PC-9 (cell line): ENCODE data around the gene GULP1. TPM values are rescaled to one million over a fixed set of nuclear protein-coding genes. Genes with fewer than 3 reads are reported as not detected.

Source experiments
- BruUV-seq: library from RNA; stranded (reverse); fragments of 400-500 nt; replicated peaks from 2 replicates; lab custom pipeline; 2021; lab: Mats Ljungman, UMichigan
- CTCF ChIA-PET: fragments of 300-600 bp; sonication (Branson Sonifier 250); formaldehyde crosslinking; loops from one replicate; lab custom pipeline; 2022; ENCODE audit warnings: antibody characterized with exemption; lab: Charles Lee
- POLR2A ChIA-PET: fragments of 300-600 bp; sonication (Branson Sonifier 250); formaldehyde crosslinking; loops from one replicate; lab custom pipeline; 2022; ENCODE audit warnings: antibody characterized with exemption; ENCODE audit not compliant: unreplicated experiment; lab: Charles Lee
- DNase-seq, 2 experiments: peaks; one replicate each; pipeline versions ENCODE4 v3.0.0 to v3.0.0-alpha.2; 2015 to 2022; ENCODE audit warnings: mixed read lengths in 1 of 2
- H2AFZ ChIP-seq: fragments of 200-600 bp; sonication (generic); 2 replicates; pipeline ENCODE4 v1.8.1; 2017; ENCODE audit warnings: antibody characterized with exemption
- H3F3A ChIP-seq: fragments of 200-600 bp; sonication (generic); 2 replicates; pipeline ENCODE4 v1.8.1; 2017; ENCODE audit warnings: antibody characterized with exemption, mild to moderate bottlenecking, low read depth; ENCODE audit not compliant: insufficient read depth
- H3K27ac ChIP-seq: fragments of 200-600 bp; sonication (generic); 2 replicates; pipeline ENCODE4 v1.6.1; 2016; ENCODE audit warnings: mixed run types
- H3K27me3 ChIP-seq: fragments of 200-600 bp; sonication (generic); 2 replicates; pipeline ENCODE4 v1.6.1; 2016; ENCODE audit warnings: low read depth, mixed run types; ENCODE audit not compliant: insufficient read depth
- H3K36me3 ChIP-seq: fragments of 200-600 bp; sonication (generic); 2 replicates; pipeline ENCODE4 v1.6.1; 2016; ENCODE audit warnings: low read depth, mixed run types
- H3K4me1 ChIP-seq: fragments of 200-600 bp; sonication (generic); replicated peaks from 2 replicates; pipeline ENCODE4 v1.6.1; 2016; ENCODE audit warnings: mixed run types; ENCODE audit not compliant: insufficient read depth
- H3K4me2 ChIP-seq: fragments of 200-600 bp; sonication (generic); 2 replicates; pipeline ENCODE4 v1.6.1; 2017; ENCODE audit warnings: mixed run types
- H3K4me3 ChIP-seq: fragments of 200-600 bp; sonication (generic); 2 replicates; pipeline ENCODE4 v1.6.1; 2016; ENCODE audit warnings: mixed run types
- H3K79me2 ChIP-seq: fragments of 200-600 bp; sonication (generic); 2 replicates; pipeline ENCODE4 v1.6.1; 2017; ENCODE audit warnings: low read depth, mixed run types
- H3K9me2 ChIP-seq: fragments of 200-600 bp; sonication (generic); 2 replicates; pipeline ENCODE4 v1.8.1; 2017; ENCODE audit warnings: mild to moderate bottlenecking; ENCODE audit not compliant: insufficient read depth
- H3K9me3 ChIP-seq: fragments of 200-600 bp; sonication (generic); 2 replicates; pipeline ENCODE4 v1.8.1; 2016; ENCODE audit warnings: low read depth; ENCODE audit not compliant: insufficient read depth
- H4K20me1 ChIP-seq: fragments of 200-600 bp; sonication (generic); 2 replicates; pipeline ENCODE4 v1.8.1; 2017; ENCODE audit not compliant: insufficient read depth
- CTCF ChIP-seq: fragments of 200-600 bp; sonication (generic); conservative IDR thresholded peaks from 2 replicates; pipeline ENCODE4 v1.6.1; 2017; ENCODE audit warnings: mixed run types, antibody characterized with exemption, mild to moderate bottlenecking, moderate library complexity
- EZH2 ChIP-seq: fragments of 200-600 bp; sonication (generic); IDR thresholded peaks from 2 replicates; pipeline ENCODE4 v1.8.0; 2017; ENCODE audit warnings: antibody characterized with exemption, low read depth
- intact Hi-C: fragments of 100-400 bp; cut with micrococcal nuclease; formaldehyde crosslinking; loops from one replicate; pipeline ENCODE4 v1.10.0; 2022; ENCODE audit not compliant: unreplicated experiment
- total RNA-seq: library from RNA; stranded (reverse); gene quantifications from 2 replicates; pipeline ENCODE4 v1.2.3, GENCODE V29; 2021

Gene GULP1
- total RNA-seq, 1 experiment from 2014 or later: 38.0 TPM

- intact Hi-C loops: no loop called here
- Histone ChIP-seq H3F3A (no peaks in the 10 kb centered on the region), H3K27ac (no peak overlapping the region), H3K36me3 (no peaks in the 10 kb centered on the region), H3K27me3 (no peaks in the 10 kb centered on the region), H3K4me1 (0 out of 2 replicates have a peak, but pooled peaks cover 3% of the 10 kb centered on the region), H3K9me3 (no peaks in the 10 kb centered on the region), H3K9me2 (no peaks in the 10 kb centered on the region), H2AFZ (no peak overlapping the region), H3K4me3 (no peak overlapping the region), H4K20me1 (no peaks in the 10 kb centered on the region), H3K4me2 (no peak overlapping the region), H3K79me2 (no peaks in the 10 kb centered on the region)
- DNase-seq: peak; percentile 29 to 56
- POLR2A ChIA-PET: interaction anchor here (0.6 to 0.7 kb wide), 2 partner anchors 33 to 788 kb away, joined by 5 to 12 read pairs; no protein-coding TSS in a partner anchor
- no TSS peak for BruUV-seq
- CTCF ChIA-PET: no interaction called here
- TF ChIP-seq CTCF (no peak), EZH2 (no peak)
Observed at GRCh38 chr2:188628989-188629752, 337.5 kb downstream of the GULP1 start.

GRCh38 chr2:188629753-188630527 lies 338.3 kb downstream of the GULP1 start:
- Histone ChIP-seq H3F3A (no peaks in the 10 kb centered on the region), H3K36me3 (no peaks in the 10 kb centered on the region), H3K79me2 (no peaks in the 10 kb centered on the region), H2AFZ (no peak overlapping the region), H3K27ac (no peak overlapping the region), H3K4me2 (no peak overlapping the region), H3K27me3 (no peaks in the 10 kb centered on the region), H3K9me2 (no peaks in the 10 kb centered on the region), H4K20me1 (no peaks in the 10 kb centered on the region), H3K4me3 (no peak overlapping the region), H3K4me1 (0 out of 2 replicates have a peak, but pooled peaks cover 3% of the 10 kb centered on the region), H3K9me3 (no peaks in the 10 kb centered on the region)
- ChIA-PET CTCF (no interaction called here), POLR2A (interaction anchor here (0.6 to 0.7 kb wide), 2 partner anchors 34 to 788 kb away, joined by 5 to 12 read pairs; no protein-coding TSS in a partner anchor)
- BruUV-seq: no TSS peak
- DNase-seq: peak in 1 of 2 experiments; percentile 0
- intact Hi-C loops: no loop called here
- TF ChIP-seq EZH2 (no peak), CTCF (no peak)

- Histone ChIP-seq H2AFZ (no peak overlapping the region), H3K36me3 (no peaks in the 10 kb centered on the region), H3K9me3 (no peaks in the 10 kb centered on the region), H3K4me1 (0 out of 2 replicates have a peak, but pooled peaks cover 3% of the 10 kb centered on the region), H3F3A (no peaks in the 10 kb centered on the region), H3K9me2 (no peaks in the 10 kb centered on the region), H3K4me2 (no peak overlapping the region), H3K4me3 (no peak overlapping the region), H4K20me1 (no peaks in the 10 kb centered on the region), H3K27me3 (no peaks in the 10 kb centered on the region), H3K27ac (no peak overlapping the region), H3K79me2 (no peaks in the 10 kb centered on the region)
- intact Hi-C loops: no loop called here
- no peak for DNase-seq
- POLR2A ChIA-PET: no interaction called here
- BruUV-seq: no TSS peak
- CTCF ChIA-PET: no interaction called here
- no peak for TF ChIP-seq EZH2
- TF ChIP-seq CTCF: no peak
Observed at GRCh38 chr2:188631037-188631809, 339.5 kb downstream of the GULP1 start.
